Stimulated activated CD4-positive, alpha-beta T cell treated with anti-CD3 and anti-CD28 coated beads, Interleukin-2, amount 100 ng/mL, for 24 hours (primary cell): ENCODE data around the gene SRP54.
"Not testable (repeated sequence)": the region's sequence is repeated elsewhere in the genome, so short reads cannot be mapped to it uniquely, and the experiment has no call there.

Experiments used
- DNase-seq, 2 donors: peaks; one replicate each; pipeline ENCODE4 v3.0.0-alpha.2; 2020

Gene SRP54

GRCh38 chr14:34982421-34983147, at the start of gene SRP54:
SRP54 (plus strand) TSS chr14:34982992; CDS start chr14:34996710, 13,718 bp downstream.
- DNase-seq, result peak; percentile 100

GRCh38 chr14:34933301-34933700, 49.5 kb upstream of the SRP54 start:
- DNase-seq, result no peak

- no peak for DNase-seq
These were observed 47.3 kb upstream of the SRP54 start for GRCh38 chr14:34935488-34935887.

- no peak for DNase-seq
These were observed 45.4 kb upstream of the SRP54 start for GRCh38 chr14:34937442-34937841.

- no peak for DNase-seq
These were observed 44.9 kb upstream of the SRP54 start for GRCh38 chr14:34937876-34938275.

- no peak for DNase-seq
These were observed 39.3 kb upstream of the SRP54 start for GRCh38 chr14:34943506-34943905.

GRCh38 chr14:34944744-34945143, 38.0 kb upstream of the SRP54 start:
- DNase-seq, result no peak

- DNase-seq, result no peak
These were observed 36.1 kb upstream of the SRP54 start for GRCh38 chr14:34946699-34947098.

GRCh38 chr14:34951286-34951685, 31.5 kb upstream of the SRP54 start:
- DNase-seq, result no peak

GRCh38 chr14:34956931-34957330, 25.9 kb upstream of the SRP54 start:
- DNase-seq, result no peak

GRCh38 chr14:34957771-34958286, 25.0 kb upstream of the SRP54 start:
- DNase-seq, result no peak

- DNase-seq, result not testable (repeated sequence)
These were observed 20.7 kb upstream of the SRP54 start for GRCh38 chr14:34962106-34962505.

GRCh38 chr14:34964977-34965764, 17.6 kb upstream of the SRP54 start:
- DNase-seq, result no peak

- no peak for DNase-seq
These were observed 16.9 kb upstream of the SRP54 start for GRCh38 chr14:34965912-34966311.

GRCh38 chr14:34966413-34966812, 16.4 kb upstream of the SRP54 start:
- no peak for DNase-seq

GRCh38 chr14:34970665-34971064, 12.1 kb upstream of the SRP54 start:
- no peak for DNase-seq

- no peak for DNase-seq
These were observed 11.4 kb upstream of the SRP54 start for GRCh38 chr14:34971381-34971780.

- no peak for DNase-seq
These were observed 11.0 kb upstream of the SRP54 start for GRCh38 chr14:34971801-34972200.

GRCh38 chr14:34978444-34978843, 4.3 kb upstream of the SRP54 start:
- DNase-seq, result no peak

GRCh38 chr14:34980337-34980900, 2.4 kb upstream of the SRP54 start:
- DNase-seq, result no peak

- DNase-seq, result peak; percentile 45 to 50
These were observed 910 bp upstream of the SRP54 start for GRCh38 chr14:34981743-34982420.

GRCh38 chr14:34983148-34983760, 462 bp downstream of the SRP54 start:
- DNase-seq, result no peak

GRCh38 chr14:34983786-34984185, 994 bp downstream of the SRP54 start:
- DNase-seq, result no peak
